ENCODE measurements around the gene BACH2.

- TF ChIP-seq POLR2AphosphoS5 (IDR thresholded peaks at IDR 0.05; ENCODE audit: low read depth) (no peak), ZNF331 (CRISPR knock-in tag; IDR thresholded peaks at IDR 0.05; ENCODE audit: low read depth) (no peak), CTCF (conservative IDR thresholded peaks at IDR 0.05; ENCODE audit: low read depth in 2 of 2) (no peak), EZH2 (IDR thresholded peaks at IDR 0.05; ENCODE audit: low read depth, unreplicated experiment) (no peak), ZNF114 (CRISPR knock-in tag; IDR thresholded peaks at IDR 0.05) (no peak), JUNB (IDR thresholded peaks at IDR 0.05; ENCODE audit: unreplicated experiment) (no peak), CREB1 (CRISPR knock-in tag; IDR thresholded peaks at IDR 0.05; ENCODE audit: low read depth) (no peak), NANOG (IDR thresholded peaks at IDR 0.05; ENCODE audit: borderline replicate concordance) (no peak), EZH2phosphoT487 (IDR thresholded peaks at IDR 0.05; ENCODE audit: unreplicated experiment) (no peak)
These were observed 333.3 kb downstream of the BACH2 start for GRCh38 chr6:89963391-89963790.

Measured in GM23338 (cell line).